OCI-M2 (cell line): ENCODE results near the gene TNFSF13.

Experiments
- DNase-seq: peaks from one replicate; lab custom pipeline; 2025; ENCODE audit not compliant: unreplicated experiment; lab: John Stamatoyannopoulos, UW

The TNFSF13 gene

GRCh38 chr17:7551396-7551795 is 7.2 kb upstream of the TNFSF13 start:
- DNase-seq, result no peak

GRCh38 chr17:7552621-7553051 is 5.9 kb upstream of the TNFSF13 start:
- no peak for DNase-seq

DNA sequence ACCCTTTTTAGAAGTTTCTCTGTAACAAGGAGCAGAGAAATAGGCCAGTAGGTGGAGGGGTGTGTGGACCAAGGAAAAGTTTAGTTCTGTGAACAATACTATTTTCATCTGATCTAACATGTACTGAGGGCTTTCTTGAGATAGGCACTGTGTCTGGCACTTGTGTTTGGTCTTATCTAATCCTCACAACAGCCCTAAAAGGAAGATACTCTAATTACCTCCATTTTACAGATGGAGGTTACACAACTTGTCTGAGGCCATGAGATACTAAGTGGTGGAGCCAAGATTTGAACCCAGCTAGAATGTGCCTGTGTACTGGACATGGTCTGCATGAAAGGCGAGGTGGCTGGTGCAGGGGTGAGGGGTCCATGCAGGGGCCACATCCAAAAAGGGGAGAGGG is 5.2 kb upstream of the TNFSF13 start:
- DNase-seq, result no peak

DNA sequence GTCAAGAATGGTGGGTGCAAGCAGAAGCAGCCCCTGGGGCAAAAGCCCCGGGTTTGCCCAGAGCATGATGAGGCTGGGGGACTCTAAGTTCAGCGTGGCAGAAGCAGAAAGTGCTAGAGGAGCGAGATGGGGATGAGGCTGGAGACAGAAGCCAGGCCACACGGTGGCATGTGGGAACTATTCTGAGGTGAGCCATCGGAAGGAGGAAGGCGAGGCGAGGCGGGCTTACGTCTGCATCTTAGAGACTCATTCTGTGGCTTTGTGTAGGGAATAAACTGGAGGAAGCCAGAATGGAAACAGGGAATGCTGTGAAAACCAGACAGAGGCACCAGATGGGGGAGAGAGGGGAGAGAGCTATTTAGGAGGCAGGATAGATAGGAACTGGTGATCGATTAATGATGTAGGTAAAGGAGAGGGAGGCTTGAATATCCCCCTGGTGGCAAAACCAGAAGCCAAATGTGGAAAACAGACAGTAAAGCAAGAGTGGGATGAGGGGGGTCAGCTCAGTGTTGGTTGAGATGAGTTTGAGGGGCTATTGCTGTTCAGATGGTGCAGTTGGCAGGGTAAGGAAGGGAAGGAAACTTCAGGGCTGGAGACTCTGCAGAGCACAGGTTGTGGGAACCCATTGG is 3.1 kb upstream of the TNFSF13 start:
- DNase-seq, result no peak

DNA sequence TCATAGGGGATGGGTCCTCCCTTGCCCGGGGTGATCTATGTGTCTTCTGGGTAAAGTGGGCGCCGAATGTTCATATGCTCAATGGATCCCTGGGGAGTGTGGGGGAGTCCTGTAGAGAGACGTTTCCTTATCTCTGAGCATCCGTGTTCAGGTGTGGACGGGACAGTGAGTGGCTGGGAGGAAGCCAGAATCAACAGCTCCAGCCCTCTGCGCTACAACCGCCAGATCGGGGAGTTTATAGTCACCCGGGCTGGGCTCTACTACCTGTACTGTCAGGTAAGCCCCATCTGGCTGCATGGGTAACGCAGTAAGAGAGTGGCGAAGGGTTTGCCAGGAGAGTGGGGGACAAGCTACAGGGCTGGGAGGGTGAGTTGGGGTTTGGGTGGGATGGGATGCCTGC is 1.9 kb upstream of the TNFSF13 start:
- no peak for DNase-seq

- DNase-seq, result no peak
These were observed 1.3 kb upstream of the TNFSF13 start for GRCh38 chr17:7557147-7557764.

- DNase-seq, result no peak
These were observed 591 bp upstream of the TNFSF13 start for GRCh38 chr17:7557775-7558543.

GRCh38 chr17:7559320-7560171 is 996 bp downstream of the TNFSF13 start:
- no peak for DNase-seq

DNA sequence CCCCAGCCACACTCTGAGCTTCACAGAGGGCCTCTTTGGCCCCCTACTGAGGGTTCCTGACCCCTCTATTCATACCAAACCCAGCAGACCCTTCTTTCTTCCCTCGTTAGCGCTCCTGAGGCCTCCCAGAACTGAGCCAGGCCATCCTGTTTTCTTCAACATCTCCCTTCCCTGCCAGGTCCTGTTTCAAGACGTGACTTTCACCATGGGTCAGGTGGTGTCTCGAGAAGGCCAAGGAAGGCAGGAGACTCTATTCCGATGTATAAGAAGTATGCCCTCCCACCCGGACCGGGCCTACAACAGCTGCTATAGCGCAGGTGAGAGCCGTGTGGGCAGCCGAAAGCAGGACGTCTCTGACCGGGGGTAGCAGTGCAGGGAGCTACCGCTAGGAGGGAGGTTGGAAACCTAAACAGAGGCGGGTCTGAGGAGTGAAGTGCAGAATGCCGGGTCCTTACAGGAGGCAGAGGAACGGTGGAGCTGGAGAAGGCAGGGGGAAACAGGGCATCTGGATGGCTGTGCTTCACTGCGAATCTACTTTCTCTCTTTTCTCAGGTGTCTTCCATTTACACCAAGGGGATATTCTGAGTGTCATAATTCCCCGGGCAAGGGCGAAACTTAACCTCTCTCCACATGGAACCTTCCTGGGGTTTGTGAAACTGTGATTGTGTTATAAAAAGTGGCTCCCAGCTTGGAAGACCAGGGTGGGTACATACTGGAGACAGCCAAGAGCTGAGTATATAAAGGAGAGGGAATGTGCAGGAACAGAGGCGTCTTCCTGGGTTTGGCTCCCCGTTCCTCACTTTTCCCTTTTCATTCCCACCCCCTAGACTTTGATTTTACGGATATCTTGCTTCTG is 1.9 kb downstream of the TNFSF13 start:
- DNase-seq, result no peak

- DNase-seq, result no peak
These were observed 2.6 kb downstream of the TNFSF13 start for GRCh38 chr17:7561028-7561575.

DNA sequence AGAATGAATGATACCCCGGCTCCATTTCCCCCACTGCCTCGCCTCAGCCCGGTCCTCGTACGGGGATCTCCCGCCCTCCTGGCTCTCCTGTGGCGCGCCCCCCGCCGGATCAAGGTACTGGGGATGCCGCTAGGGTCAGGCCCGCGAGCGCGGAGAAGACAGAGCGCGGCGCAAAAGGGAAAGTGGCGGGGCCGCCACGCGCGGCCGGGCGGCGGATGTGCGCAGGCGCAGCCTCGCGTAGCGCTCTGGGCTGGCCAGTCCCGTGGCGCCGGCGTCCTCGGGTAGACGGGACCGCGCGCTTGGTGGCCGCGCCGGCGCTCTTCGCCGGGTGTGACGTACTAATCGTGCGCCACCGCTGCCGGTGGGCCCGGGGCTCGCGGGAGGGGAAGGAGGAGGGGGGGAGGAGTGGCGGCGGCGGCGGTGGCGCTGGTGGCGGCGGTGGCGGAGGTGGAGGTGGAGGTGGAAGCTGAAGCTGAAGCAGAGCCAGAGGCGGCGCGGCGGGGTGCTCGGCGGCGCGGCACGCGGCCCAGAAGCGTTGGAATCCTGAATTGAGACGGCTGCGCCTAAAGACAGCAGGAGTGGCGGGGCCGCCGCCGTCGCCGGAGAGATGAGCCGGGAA is 3.1 kb downstream of the TNFSF13 start, which contains the start of gene SENP3:
Gene SENP3 (plus strand): TSS at position 331 of the 619 bp plus-strand sequence. CDS start 1,158 bp downstream, outside the sequence.
- no peak for DNase-seq

DNA sequence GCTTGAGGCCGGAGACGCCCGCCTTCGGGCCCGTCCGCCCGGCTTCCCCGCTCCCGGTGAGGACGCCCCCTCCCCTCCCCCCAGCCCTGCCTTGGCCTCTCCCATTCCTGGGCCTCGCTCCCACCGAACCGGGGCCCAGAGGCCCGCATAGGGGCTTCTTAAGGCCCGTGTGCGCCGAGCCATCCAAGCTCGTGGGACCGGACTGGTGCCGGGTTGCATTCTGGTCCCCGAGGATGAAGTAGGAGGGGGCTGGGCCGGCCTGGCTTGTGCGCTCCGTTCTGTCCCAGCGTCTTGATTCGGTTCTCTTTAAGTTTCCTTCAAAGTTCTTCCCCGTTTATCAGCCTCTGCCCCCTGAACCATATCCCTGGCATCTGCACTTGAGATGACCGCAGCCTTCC is 3.7 kb downstream of the TNFSF13 start:
- no peak for DNase-seq

GRCh38 chr17:7563115-7563869 is 4.7 kb downstream of the TNFSF13 start:
- no peak for DNase-seq

DNA sequence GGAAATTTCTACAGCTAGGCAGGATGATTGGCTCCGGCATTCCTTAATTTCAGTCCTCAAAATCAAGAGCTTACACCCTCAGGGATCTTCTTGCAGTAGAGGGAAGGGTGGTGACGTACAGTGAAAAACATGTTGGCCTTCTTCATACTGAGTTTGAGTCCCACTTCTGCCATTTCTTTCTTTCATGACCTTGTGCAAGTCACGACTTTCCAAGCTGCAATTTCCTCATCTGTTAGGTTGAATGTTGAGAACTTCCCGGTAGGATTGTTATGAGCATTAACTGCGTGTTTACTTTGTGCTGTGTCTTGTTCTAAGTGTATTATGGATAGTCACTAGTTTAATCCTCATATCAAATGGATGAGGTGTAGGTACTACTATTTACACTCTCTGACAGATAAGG is 11.0 kb downstream of the TNFSF13 start:
- no peak for DNase-seq

DNA sequence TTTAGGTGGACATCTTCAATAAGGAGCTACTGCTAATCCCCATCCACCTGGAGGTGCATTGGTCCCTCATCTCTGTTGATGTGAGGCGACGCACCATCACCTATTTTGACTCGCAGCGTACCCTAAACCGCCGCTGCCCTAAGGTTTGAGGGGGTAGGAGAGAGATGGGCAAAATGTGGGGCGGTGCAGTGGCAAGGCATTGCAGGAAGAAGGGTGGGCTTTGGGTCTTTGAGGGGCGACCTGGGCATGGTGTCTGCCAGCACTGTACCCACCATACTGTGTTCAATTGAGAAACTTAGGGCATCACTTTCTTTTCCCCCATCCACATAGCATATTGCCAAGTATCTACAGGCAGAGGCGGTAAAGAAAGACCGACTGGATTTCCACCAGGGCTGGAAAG is 11.8 kb downstream of the TNFSF13 start:
- DNase-seq, result no peak

- DNase-seq, result no peak
These were observed 13.7 kb downstream of the TNFSF13 start for GRCh38 chr17:7572338-7572587.

- peak; percentile 96 for DNase-seq
These were observed 14.2 kb downstream of the TNFSF13 start for GRCh38 chr17:7572588-7573323.

DNA sequence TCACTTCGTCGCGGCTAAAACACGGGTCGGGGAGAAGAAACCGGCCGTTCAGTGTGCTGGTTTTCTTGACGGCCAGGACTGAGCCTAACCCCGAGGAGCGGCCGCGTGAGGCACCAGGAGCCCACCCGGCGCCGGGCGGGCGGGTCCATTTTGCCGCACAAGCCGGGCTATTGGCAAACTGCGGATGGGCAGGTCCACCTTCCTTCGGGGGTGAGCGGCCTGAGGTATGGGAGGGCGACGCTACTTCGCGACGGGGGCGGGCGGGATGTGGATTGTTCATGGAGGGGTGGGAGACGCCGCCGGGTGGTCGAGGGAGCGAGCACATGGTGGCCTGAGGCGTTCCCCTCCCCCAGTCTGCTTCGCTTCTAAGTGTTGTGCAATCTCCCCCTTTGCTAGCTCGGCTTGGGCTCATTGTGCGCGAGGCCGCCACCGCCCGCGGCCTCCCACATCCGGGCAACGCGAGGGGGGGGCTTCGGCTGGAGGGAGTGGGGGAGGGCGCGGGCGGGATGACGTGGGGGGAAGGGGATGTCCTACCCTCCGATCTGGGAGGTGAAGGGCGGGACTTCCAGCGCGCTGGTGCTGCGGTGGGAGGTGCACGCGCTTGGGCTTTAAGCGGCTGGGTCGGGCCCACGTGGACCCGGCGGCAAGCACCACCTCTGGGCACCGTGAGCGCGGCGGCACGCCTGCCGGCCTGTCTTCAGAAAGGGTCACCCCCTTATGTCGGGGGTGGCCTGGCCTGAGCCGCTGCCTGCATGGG is 15.0 kb downstream of the TNFSF13 start:
- no peak for DNase-seq
